Subcutaneous adipose tissue (tissue), 4 donors: ENCODE data around the gene NME1. TPM values are rescaled to one million over a fixed set of nuclear protein-coding genes. Genes with fewer than 3 reads are reported as not detected.

Experiments
- total RNA-seq, 4 donors: library from RNA; depleted of rRNA; stranded (reverse); fragments of >200 nt; gene quantifications; one replicate each; pipeline ENCODE4 v1.1.0, GENCODE V29; 2016
- TF ChIP-seq, protein P1 (sequence below): fragments of 450-650 bp; IDR thresholded peaks from one replicate; pipeline ENCODE4 v1.5.1; 2016; ENCODE audit warnings: low read depth, mild to moderate bottlenecking, control low read depth, antibody characterized with exemption, moderate library complexity

The NME1 gene
- total RNA-seq, result 10 to 100 TPM; 20.2 to 46.0 (median 22.7) TPM

DNA sequence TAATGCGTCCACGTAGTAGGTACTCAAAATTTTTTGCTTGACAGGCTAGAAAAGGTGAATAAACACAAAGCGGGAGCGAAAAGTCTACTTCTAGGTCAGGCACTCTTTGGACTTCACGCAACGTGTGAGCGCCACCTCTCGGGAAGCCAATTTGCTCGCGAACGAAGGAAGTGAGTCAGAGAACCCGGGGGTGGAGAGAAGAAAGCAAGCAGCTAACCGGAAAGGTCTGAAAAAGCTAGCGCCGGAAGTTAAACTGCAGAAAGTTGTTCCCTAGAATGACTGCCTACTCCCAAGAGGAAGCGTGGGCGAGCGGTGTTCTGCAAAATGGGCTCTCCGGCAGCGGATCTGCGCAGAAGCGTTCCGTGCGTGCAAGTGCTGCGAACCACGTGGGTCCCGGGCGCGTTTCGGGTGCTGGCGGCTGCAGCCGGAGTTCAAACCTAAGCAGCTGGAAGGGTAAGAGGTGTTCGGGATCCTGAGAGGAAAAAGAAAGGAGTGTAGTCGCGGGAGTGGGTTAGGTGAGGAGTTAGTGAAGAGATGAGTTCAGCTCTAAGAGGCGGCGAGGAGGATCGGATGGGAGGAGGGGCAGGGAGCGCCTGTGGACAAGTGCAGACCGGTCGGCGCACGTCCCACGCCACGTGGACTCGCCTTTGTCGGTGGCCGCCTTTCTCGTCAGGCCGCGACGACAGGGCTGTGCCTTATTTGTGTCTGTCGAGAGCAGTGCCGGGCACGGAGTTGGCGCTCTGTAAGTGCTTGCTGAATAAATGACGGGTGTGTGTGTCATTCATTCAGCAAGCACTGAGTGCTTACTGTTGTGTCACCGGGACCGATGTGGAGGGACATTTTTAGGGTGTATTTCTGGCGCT, at the start of gene NME1:
TSS of gene NME1 (plus strand) at position 350 of the 863 bp plus-strand sequence. CDS start 2,096 bp downstream, outside the sequence.
- TF ChIP-seq, protein P1, sequence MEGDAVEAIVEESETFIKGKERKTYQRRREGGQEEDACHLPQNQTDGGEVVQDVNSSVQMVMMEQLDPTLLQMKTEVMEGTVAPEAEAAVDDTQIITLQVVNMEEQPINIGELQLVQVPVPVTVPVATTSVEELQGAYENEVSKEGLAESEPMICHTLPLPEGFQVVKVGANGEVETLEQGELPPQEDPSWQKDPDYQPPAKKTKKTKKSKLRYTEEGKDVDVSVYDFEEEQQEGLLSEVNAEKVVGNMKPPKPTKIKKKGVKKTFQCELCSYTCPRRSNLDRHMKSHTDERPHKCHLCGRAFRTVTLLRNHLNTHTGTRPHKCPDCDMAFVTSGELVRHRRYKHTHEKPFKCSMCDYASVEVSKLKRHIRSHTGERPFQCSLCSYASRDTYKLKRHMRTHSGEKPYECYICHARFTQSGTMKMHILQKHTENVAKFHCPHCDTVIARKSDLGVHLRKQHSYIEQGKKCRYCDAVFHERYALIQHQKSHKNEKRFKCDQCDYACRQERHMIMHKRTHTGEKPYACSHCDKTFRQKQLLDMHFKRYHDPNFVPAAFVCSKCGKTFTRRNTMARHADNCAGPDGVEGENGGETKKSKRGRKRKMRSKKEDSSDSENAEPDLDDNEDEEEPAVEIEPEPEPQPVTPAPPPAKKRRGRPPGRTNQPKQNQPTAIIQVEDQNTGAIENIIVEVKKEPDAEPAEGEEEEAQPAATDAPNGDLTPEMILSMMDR, result no peak

DNA sequence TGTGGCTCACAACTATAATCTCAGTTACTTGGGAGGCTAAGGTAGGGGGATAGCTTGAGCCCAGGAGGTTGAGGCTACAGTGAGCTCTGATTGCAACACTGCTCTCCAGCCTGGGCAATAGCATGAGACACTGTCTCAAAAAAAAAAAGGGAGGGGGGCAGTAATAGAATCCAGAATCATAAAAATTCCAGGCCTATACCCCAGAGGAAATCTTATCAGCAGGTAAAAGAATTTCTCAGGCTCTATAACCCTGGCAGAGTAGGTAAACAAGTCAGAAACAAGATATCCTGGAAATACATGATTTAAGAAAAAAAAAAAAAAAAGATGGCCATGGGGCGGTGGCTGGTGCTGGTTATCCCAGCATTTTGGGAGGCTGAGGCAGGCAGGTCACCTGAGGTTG, 45.6 kb upstream of the NME1 start:
- TF ChIP-seq, protein P1, result no peak

DNA sequence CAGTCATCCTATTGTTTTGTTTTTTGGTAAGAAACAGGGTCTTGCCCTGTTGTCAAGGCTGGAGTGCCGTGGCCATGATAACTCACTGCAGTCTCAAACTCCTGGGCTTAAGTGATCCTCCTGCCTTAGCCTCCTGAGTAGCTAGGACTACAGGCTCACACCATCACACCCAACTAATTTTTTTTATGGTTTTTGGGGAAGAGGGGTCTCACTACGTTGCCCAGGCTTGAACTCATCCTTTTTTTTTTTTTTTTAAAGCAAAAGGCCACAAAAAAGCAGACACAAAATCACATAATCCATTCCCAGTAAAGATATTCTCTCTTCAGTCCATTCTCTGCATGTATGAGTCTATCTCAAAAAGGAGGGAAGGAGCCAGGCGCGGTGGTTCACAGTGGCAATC, 38.2 kb upstream of the NME1 start:
- TF ChIP-seq, protein P1, result no peak

DNA sequence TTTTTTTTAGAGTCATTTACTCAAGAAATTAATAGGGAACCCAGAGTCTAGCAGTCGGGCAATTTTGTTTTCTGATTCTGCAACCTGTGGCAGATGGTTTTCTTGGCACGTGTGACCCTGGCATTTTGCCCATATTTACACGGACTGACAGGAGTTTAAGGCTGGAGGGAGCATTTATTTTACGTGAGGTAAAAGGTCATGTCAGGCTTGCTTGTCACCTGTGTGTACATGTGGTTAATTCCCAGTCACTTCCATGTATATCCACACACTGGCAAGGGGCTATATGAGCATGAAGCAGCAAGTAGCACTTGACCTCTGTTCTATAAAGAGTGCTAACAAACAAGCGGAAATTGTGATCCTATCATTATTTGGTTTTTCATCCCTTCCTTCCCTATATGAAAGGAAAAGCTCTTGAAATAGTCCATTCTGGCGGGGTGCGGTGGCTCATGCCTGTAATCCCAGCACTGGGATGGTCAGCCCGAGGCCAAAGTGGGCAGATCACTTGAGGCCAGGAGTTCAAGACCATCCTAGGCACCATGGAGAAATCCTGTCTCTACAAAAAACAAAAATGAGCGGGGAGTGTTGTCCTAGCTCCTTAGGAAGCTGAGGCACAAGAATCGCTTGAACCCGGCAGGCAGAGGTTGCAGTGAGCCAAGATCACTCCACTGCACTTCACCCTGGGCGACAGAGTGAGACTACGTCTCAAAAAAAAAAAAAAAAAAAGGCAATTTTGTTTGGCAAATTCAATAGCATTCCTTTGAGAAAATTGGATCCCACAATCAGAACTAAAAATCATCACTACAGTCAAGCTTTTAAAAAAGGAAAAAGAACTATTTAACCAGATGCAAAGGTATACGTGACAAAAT, 34.8 kb upstream of the NME1 start:
- TF ChIP-seq, protein P1, result no peak

DNA sequence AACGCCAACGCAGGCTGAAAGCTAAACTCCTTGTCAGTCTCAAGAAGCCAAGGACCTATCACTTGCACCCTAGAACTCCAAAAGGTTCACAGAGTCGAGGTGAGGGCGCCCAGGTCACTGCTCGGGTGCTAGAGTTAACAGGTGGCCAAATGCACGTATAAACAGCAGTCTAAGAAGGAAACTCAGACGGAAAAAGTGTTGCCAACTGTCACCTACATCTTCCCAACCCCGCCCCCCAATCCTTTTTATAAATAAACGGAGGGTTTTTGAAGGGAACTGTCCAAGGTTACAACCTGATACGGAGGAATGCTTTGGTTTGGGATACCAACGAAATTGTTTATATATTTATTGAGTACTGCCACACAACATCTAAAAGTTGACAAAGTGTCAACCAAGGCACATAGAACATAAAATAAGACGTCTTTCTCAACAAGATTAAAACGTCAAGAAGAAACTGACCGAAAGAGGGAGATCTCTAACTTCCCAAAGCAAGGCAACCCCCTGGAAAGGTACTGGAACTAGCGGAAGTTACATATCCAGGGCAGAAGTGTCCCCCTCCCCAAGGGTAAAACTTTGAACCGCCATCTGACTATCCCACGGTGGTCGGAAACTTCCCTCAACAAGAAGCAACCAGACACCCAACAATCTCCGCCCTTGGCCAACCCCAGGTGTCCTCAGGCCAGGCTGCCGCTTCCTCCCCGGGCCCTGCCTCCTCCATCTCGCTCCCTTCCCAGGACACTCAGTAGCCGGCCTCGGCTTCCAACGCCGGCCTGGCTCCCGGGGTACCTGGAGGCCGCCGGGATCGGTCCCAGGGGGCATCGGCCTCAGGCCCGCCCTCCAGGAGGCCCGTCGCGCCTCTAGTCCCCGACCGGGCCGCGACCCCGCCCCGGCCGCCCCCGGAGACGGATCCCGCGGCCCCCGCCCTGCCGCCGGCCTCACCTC, 33.7 kb upstream of the NME1 start:
- TF ChIP-seq, protein P1, result no peak

DNA sequence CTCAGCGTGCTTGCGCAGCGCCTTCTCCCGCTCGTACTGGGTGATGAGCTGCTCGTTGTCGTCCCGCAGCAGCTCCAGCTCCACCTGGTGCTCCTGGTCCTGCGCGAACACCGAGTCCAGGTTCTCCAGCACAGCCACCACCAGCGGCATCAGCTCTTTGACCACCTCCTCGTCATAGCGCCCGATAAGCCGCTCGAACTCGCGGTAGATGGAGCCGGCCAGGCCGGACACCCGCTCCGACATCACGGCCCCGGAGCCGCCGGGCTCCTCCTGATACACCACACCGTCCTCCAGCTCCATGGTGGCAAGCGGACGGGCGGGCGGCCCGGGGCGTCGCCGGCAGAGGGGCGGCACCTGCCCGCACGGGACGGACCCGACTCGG, 33.0 kb upstream of the NME1 start:
- TF ChIP-seq, protein P1, result no peak
